Neural progenitor cell (in vitro differentiated cells): ENCODE results near the gene GRK7.

Experiments used
- EZH2 ChIP-seq: fragments of 200-600 bp; sonication (generic); IDR thresholded peaks from 2 replicates; pipeline ENCODE4 v1.6.1; 2017; ENCODE audit warnings: antibody characterized with exemption, mild to moderate bottlenecking, moderate library complexity
- EZH2phosphoT487 ChIP-seq: fragments of 200-600 bp; sonication (generic); IDR thresholded peaks from 2 replicates; pipeline ENCODE4 v1.6.1; 2017; ENCODE audit warnings: antibody characterized with exemption
- TF ChIP-seq, protein P1 (sequence below): fragments of 200-600 bp; sonication (generic); IDR thresholded peaks from 2 replicates; pipeline ENCODE4 v1.5.1; 2017; ENCODE audit warnings: antibody characterized with exemption, mild to moderate bottlenecking

- TF ChIP-seq, protein P1, sequence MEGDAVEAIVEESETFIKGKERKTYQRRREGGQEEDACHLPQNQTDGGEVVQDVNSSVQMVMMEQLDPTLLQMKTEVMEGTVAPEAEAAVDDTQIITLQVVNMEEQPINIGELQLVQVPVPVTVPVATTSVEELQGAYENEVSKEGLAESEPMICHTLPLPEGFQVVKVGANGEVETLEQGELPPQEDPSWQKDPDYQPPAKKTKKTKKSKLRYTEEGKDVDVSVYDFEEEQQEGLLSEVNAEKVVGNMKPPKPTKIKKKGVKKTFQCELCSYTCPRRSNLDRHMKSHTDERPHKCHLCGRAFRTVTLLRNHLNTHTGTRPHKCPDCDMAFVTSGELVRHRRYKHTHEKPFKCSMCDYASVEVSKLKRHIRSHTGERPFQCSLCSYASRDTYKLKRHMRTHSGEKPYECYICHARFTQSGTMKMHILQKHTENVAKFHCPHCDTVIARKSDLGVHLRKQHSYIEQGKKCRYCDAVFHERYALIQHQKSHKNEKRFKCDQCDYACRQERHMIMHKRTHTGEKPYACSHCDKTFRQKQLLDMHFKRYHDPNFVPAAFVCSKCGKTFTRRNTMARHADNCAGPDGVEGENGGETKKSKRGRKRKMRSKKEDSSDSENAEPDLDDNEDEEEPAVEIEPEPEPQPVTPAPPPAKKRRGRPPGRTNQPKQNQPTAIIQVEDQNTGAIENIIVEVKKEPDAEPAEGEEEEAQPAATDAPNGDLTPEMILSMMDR, result no peak
- TF ChIP-seq EZH2, result no peak
- no peak for TF ChIP-seq EZH2phosphoT487
These were observed 45.4 kb downstream of the GRK7 start for GRCh38 chr3:141808586-141808985.
